OCI-LY3 (cell line): ENCODE results near the gene SECISBP2.

ENCODE experiments used
- CTCF ChIP-seq: fragments of 200-600, 300-600 bp; sonication (generic); IDR thresholded peaks from 2 replicates; pipeline ENCODE4 v1.5.1; 2014; ENCODE audit warnings: antibody characterized with exemption, low read length, low read depth
- EZH2phosphoT487 ChIP-seq: fragments of 200-600 bp; shearing (Covaris generic); IDR thresholded peaks from 2 replicates; pipeline ENCODE4 v1.6.1; 2018; ENCODE audit warnings: antibody characterized with exemption, mixed run types, low read depth

GRCh38 chr9:89317282-89317681, 1.0 kb upstream of the SECISBP2 start:
- TF ChIP-seq CTCF (no peak), EZH2phosphoT487 (no peak)
